Measurements from ENCODE around the gene ATG4D.
A peak's percentile ranks its signal among the peaks of the same experiment; 100 is the strongest.

ATG4D gene

GRCh38 chr19:10574462-10574861 is 30.8 kb downstream of the ATG4D start:
- Mint-ChIP-seq H3K27ac (peak overlapping the region in 1 of 2 donors; percentile 72), H3K4me3 (no peak overlapping the region), H3K4me1 (peaks cover 17% of the 10 kb centered on the region), H3K9me3 (no peaks in the 10 kb centered on the region), H3K27me3 (no peaks in the 10 kb centered on the region)
- DNase-seq (no peak), ATAC-seq (no peak)

DNA sequence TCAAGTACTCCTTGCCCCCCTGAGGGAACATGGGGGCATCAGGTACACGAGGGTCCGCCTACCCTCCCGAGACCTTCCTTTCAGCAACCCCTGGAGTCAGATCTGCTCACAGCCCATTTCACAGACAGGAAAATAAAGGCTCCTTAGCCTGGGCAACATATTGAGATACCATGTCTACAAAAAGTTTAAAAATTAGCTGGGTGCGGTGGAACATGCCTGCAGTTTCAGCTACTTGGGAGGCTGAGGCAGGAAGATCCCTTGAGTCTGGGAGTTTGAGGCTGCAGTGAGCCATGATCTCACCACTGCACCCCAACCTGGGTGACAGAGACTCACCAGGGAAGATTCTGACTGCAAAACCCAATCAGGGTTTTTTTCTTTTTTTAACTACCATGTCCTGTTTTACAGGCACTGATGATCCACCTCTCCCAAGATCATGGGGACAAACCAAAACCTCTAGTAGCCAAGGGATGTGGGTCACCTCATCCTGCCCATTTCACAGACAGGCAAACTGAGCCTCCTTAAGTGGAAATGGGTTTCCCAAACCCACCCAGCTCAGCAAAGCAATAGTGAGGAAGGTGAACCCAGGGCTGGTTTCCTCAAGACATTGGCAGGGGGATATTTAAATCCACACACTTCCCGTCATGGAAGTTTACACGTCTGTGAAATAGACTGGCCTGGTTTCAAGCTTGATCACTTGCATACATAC is 31.5 kb downstream of the ATG4D start:
- DNase-seq (no peak), ATAC-seq (no peak)
- H3K9me3 Mint-ChIP-seq, result no peaks in the 10 kb centered on the region
- no peaks in the 10 kb centered on the region for H3K27me3 Mint-ChIP-seq
- H3K4me3 Mint-ChIP-seq, result no peak overlapping the region
- peaks cover 15% of the 10 kb centered on the region for H3K4me1 Mint-ChIP-seq
- H3K27ac Mint-ChIP-seq, result no peak overlapping the region

GRCh38 chr19:10577951-10578350 is 34.2 kb downstream of the ATG4D start:
- Mint-ChIP-seq H3K27me3 (no peaks in the 10 kb centered on the region), H3K27ac (no peak overlapping the region), H3K9me3 (no peaks in the 10 kb centered on the region), H3K4me1 (peaks cover 10% of the 10 kb centered on the region), H3K4me3 (no peak overlapping the region)
- ATAC-seq (no peak), DNase-seq (no peak)

DNA sequence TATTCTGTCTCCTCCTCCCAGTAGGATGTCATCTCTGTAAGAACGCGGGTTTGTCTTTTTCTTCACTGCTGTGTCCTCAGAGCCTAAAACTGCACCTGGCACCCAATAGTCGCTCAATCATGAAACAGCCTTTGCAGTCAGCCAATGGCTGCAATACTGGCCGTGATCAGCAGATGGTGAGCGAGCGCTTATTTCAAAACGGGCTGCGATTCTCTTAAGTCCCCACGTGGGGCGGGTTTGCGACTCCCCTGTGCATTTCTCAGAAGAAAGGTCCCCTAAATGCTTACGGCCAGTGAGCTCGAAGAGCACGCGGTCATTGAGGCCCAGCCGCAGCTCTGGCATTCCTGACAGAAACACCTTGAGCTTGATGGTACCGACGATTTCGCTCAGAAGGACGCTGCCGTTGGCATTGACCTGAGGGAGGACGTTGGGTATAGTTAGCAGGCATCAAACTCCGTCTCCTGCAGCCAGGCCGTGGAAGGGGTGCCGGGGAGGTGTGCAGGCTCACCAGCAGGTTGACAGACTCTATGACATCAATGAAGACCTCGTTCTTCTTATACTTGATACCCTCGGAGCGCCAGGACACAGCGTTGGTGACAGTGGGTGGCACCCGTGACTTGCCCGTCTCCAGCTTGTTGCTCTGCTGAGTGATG is 37.4 kb downstream of the ATG4D start:
- Mint-ChIP-seq H3K27me3 (no peaks in the 10 kb centered on the region), H3K9me3 (no peaks in the 10 kb centered on the region), H3K4me1 (peaks cover 10% of the 10 kb centered on the region), H3K4me3 (peak overlapping the region in 1 of 2 donors; percentile 21), H3K27ac (peak overlapping the region in 1 of 2 donors; percentile 42)
- ATAC-seq (peak; percentile 94), DNase-seq (peak; percentile 83 to 87)

DNA sequence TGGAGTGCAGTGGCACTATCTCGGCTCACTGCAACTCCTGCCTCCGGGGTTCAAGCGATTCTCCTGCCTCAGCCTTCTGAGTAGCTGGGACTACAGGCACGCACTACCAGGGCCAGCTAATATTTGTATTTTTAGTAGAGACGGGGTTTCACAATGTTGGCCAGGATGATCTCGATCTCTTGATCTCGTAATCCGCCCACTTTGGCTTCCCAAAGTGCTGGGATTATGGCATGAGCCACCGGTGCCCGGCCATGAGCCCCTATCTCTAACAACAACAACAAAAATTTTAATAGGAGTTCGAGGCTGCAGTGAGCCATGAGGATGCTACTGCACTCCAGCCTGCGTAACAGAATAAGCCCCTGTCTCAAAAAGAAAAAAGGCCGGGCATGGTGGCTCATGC is 38.4 kb downstream of the ATG4D start:
- Mint-ChIP-seq H3K4me3 (no peak overlapping the region), H3K9me3 (no peaks in the 10 kb centered on the region), H3K27ac (no peak overlapping the region), H3K4me1 (peaks cover 15% of the 10 kb centered on the region), H3K27me3 (peaks cover 7% of the 10 kb centered on the region)
- ATAC-seq, result no peak
- DNase-seq, result no peak

GRCh38 chr19:10583036-10583776 is 39.5 kb downstream of the ATG4D start:
- Mint-ChIP-seq H3K4me1 (peaks cover 22% of the 10 kb centered on the region), H3K27me3 (peaks cover 18% of the 10 kb centered on the region), H3K9me3 (peaks cover 7 to 9% of the 10 kb centered on the region in 2 donors), H3K27ac (no peak overlapping the region), H3K4me3 (no peak overlapping the region)
- DNase-seq (no peak), ATAC-seq (no peak)

GRCh38 chr19:10586396-10586795 is 42.7 kb downstream of the ATG4D start:
- H3K9me3 Mint-ChIP-seq, result peaks cover 7 to 9% of the 10 kb centered on the region in 2 donors
- H3K4me3 Mint-ChIP-seq, result no peak overlapping the region
- no peak for DNase-seq
- H3K27ac Mint-ChIP-seq, result no peak overlapping the region
- ATAC-seq, result no peak
- peaks cover 18% of the 10 kb centered on the region for H3K27me3 Mint-ChIP-seq
- H3K4me1 Mint-ChIP-seq, result peaks cover 15% of the 10 kb centered on the region

- DNase-seq (no peak), ATAC-seq (no peak)
- H3K27me3 Mint-ChIP-seq, result peaks cover 18% of the 10 kb centered on the region
- no peak within 1 kb of the TSS for H3K27ac Mint-ChIP-seq
- no peak within 1 kb of the TSS for H3K4me3 Mint-ChIP-seq
- H3K9me3 Mint-ChIP-seq, result peaks cover 7 to 9% of the 10 kb centered on the region in 2 donors
- peaks cover 11% of the 10 kb centered on the region for H3K4me1 Mint-ChIP-seq
These were observed 43.5 kb downstream of the ATG4D start, which contains the start of gene AP1M2 for GRCh38 chr19:10587022-10587838. AP1M2 (minus strand) TSS chr19:10587312; CDS start chr19:10587231, 81 bp downstream.

- ATAC-seq, result no peak
- H3K4me3 Mint-ChIP-seq, result no peak overlapping the region
- H3K4me1 Mint-ChIP-seq, result peaks cover 11% of the 10 kb centered on the region
- no peak for DNase-seq
- H3K9me3 Mint-ChIP-seq, result peaks cover 7 to 9% of the 10 kb centered on the region in 2 donors
- H3K27ac Mint-ChIP-seq, result no peak overlapping the region
- peaks cover 18% of the 10 kb centered on the region for H3K27me3 Mint-ChIP-seq
These were observed 44.1 kb downstream of the ATG4D start for GRCh38 chr19:10587839-10588150.

- Mint-ChIP-seq H3K27ac (no peak overlapping the region), H3K4me1 (peaks cover 28% of the 10 kb centered on the region), H3K4me3 (no peak overlapping the region), H3K9me3 (no peaks in the 10 kb centered on the region), H3K27me3 (peaks cover under 1% of the 10 kb centered on the region)
- ATAC-seq (no peak), DNase-seq (no peak)
These were observed 49.4 kb downstream of the ATG4D start for GRCh38 chr19:10593148-10593547.

GRCh38 chr19:10593820-10594637 is 50.3 kb downstream of the ATG4D start:
- no peak for DNase-seq
- H3K4me3 Mint-ChIP-seq, result no peak overlapping the region

DNA sequence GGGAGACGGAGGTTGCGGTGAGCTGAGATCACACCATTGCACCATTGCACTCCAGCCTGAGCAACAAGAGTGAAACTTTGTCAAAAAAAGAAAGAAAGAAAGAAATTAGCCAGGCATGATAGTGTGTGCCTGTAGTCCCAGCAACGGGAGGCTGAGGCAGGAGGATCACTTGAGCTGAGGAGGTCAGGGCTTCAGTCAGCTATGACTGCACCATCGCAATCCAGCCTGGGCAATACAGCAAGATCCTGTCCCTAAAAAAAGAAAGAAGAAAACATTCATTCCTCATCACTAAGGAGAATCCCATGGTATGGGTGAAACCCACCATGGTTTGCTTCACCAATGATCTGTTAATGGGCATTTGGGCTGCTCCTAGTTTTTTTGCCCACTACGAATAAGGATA is 56.4 kb downstream of the ATG4D start:
- Mint-ChIP-seq H3K9me3 (no peaks in the 10 kb centered on the region), H3K27me3 (no peaks in the 10 kb centered on the region), H3K27ac (peak overlapping the region in 1 of 2 donors; percentile 76), H3K4me3 (no peak overlapping the region), H3K4me1 (peaks cover 41% of the 10 kb centered on the region)
- no peak for ATAC-seq
- no peak for DNase-seq

More at GRCh38 chr19:10593820-10594637, 50.3 kb downstream of the ATG4D start:
- no peaks in the 10 kb centered on the region for H3K9me3 Mint-ChIP-seq
- no peak for ATAC-seq
- no peak overlapping the region for H3K27ac Mint-ChIP-seq
- H3K27me3 Mint-ChIP-seq, result no peaks in the 10 kb centered on the region
- peaks cover 28% of the 10 kb centered on the region for H3K4me1 Mint-ChIP-seq

- H3K4me1 Mint-ChIP-seq, result peaks cover 23% of the 10 kb centered on the region
- peak overlapping the region; percentile 58 to 68 for H3K4me3 Mint-ChIP-seq
- H3K9me3 Mint-ChIP-seq, result no peaks in the 10 kb centered on the region
- DNase-seq, result no peak
- peak overlapping the region in 1 of 2 donors; percentile 82 for H3K27ac Mint-ChIP-seq
- H3K27me3 Mint-ChIP-seq, result no peaks in the 10 kb centered on the region
- ATAC-seq, result no peak
These were observed 58.3 kb downstream of the ATG4D start for GRCh38 chr19:10601999-10602329.

GRCh38 chr19:10602330-10603083 is 58.8 kb downstream of the ATG4D start:
- ATAC-seq (peak; percentile 80), DNase-seq (peak; percentile 84 to 85)
- Mint-ChIP-seq H3K27ac (peak overlapping the region; percentile 98 to 99), H3K27me3 (no peaks in the 10 kb centered on the region), H3K9me3 (no peaks in the 10 kb centered on the region), H3K4me1 (peaks cover 21% of the 10 kb centered on the region), H3K4me3 (peak overlapping the region; percentile 89 to 91)
